Liver (tissue), 3 donors: ENCODE results near the gene CDH4.

ENCODE experiments used
- ATF3 ChIP-seq: IDR thresholded peaks from 2 replicates; pipeline ENCODE4 v1.6.1; 2016; ENCODE audit warnings: antibody characterized with exemption
- JUND ChIP-seq, 2 donors: IDR thresholded peaks; 2 replicates each; pipeline ENCODE4 v1.6.1; 2016; ENCODE audit warnings: antibody characterized with exemption in 2 of 2
- MAX ChIP-seq: IDR thresholded peaks from 2 replicates; pipeline ENCODE4 v1.6.1; 2016; ENCODE audit warnings: antibody characterized with exemption
- NR2F2 ChIP-seq: IDR thresholded peaks from 2 replicates; pipeline ENCODE4 v1.6.1; 2016; ENCODE audit warnings: antibody characterized with exemption
- RAD21 ChIP-seq, 2 donors: IDR thresholded peaks; 2 replicates each; pipeline ENCODE4 v1.6.1; 2016; ENCODE audit warnings: antibody characterized with exemption in 2 of 2, mild to moderate bottlenecking in 2 of 2
- RXRA ChIP-seq, 2 donors: IDR thresholded peaks; 2 replicates each; pipeline ENCODE4 v1.6.1; 2017 to 2018; ENCODE audit warnings: antibody characterized with exemption in 2 of 2, mild to moderate bottlenecking in 1 of 2
- SP1 ChIP-seq: IDR thresholded peaks from 2 replicates; pipeline ENCODE4 v1.6.1; 2018; ENCODE audit warnings: antibody characterized with exemption, mild to moderate bottlenecking
- TAF1 ChIP-seq: conservative IDR thresholded peaks from 2 replicates; pipeline ENCODE4 v1.6.1; 2016; ENCODE audit warnings: antibody characterized with exemption, mild to moderate bottlenecking
- YY1 ChIP-seq: IDR thresholded peaks from 2 replicates; pipeline ENCODE4 v1.6.1; 2016; ENCODE audit warnings: antibody characterized with exemption, mild to moderate bottlenecking
- ZBTB33 ChIP-seq: IDR thresholded peaks from 2 replicates; pipeline ENCODE4 v1.6.1; 2016; ENCODE audit warnings: antibody characterized with exemption
- TF ChIP-seq, protein P1 (sequence below): fragments of 150-350 bp; IDR thresholded peaks from 2 replicates; pipeline ENCODE4 v1.5.1; 2017; ENCODE audit warnings: improper control_type of control experiment, low read depth, low read length; ENCODE audit not compliant: missing input control
- TF ChIP-seq, protein P2 (sequence below): IDR thresholded peaks from 2 replicates; pipeline ENCODE4 v1.6.1; 2016; ENCODE audit warnings: antibody characterized with exemption, mild to moderate bottlenecking
- donor health status: healthy.
- donor health status: healthy.

DNA sequence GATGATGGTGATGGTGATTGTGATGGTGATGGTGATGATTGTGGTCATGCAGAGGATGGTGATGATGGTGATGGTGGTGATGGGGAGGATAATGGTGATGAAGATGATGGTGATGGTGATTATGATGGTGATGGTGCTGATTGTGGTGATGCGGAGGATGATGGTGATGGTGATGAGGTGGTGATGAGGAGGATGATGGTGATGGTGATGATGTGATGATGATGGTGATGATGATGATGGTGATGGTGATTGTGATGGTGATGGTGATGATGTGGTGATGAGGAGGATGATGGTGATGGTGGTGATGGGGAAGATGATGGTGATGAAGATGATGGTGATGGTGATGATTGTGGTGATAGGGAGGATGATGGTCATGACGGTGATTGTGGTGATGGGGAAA, 333.7 kb downstream of the CDH4 start:
- TF ChIP-seq JUND (IDR thresholded peaks at IDR 0.05), result no peak
- TF ChIP-seq, protein P1, sequence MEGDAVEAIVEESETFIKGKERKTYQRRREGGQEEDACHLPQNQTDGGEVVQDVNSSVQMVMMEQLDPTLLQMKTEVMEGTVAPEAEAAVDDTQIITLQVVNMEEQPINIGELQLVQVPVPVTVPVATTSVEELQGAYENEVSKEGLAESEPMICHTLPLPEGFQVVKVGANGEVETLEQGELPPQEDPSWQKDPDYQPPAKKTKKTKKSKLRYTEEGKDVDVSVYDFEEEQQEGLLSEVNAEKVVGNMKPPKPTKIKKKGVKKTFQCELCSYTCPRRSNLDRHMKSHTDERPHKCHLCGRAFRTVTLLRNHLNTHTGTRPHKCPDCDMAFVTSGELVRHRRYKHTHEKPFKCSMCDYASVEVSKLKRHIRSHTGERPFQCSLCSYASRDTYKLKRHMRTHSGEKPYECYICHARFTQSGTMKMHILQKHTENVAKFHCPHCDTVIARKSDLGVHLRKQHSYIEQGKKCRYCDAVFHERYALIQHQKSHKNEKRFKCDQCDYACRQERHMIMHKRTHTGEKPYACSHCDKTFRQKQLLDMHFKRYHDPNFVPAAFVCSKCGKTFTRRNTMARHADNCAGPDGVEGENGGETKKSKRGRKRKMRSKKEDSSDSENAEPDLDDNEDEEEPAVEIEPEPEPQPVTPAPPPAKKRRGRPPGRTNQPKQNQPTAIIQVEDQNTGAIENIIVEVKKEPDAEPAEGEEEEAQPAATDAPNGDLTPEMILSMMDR, result no peak
- no peak for TF ChIP-seq MAX
- TF ChIP-seq RXRA (IDR thresholded peaks at IDR 0.05), result no peak
- TF ChIP-seq, protein P2, sequence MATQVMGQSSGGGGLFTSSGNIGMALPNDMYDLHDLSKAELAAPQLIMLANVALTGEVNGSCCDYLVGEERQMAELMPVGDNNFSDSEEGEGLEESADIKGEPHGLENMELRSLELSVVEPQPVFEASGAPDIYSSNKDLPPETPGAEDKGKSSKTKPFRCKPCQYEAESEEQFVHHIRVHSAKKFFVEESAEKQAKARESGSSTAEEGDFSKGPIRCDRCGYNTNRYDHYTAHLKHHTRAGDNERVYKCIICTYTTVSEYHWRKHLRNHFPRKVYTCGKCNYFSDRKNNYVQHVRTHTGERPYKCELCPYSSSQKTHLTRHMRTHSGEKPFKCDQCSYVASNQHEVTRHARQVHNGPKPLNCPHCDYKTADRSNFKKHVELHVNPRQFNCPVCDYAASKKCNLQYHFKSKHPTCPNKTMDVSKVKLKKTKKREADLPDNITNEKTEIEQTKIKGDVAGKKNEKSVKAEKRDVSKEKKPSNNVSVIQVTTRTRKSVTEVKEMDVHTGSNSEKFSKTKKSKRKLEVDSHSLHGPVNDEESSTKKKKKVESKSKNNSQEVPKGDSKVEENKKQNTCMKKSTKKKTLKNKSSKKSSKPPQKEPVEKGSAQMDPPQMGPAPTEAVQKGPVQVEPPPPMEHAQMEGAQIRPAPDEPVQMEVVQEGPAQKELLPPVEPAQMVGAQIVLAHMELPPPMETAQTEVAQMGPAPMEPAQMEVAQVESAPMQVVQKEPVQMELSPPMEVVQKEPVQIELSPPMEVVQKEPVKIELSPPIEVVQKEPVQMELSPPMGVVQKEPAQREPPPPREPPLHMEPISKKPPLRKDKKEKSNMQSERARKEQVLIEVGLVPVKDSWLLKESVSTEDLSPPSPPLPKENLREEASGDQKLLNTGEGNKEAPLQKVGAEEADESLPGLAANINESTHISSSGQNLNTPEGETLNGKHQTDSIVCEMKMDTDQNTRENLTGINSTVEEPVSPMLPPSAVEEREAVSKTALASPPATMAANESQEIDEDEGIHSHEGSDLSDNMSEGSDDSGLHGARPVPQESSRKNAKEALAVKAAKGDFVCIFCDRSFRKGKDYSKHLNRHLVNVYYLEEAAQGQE, result no peak
- no peak for TF ChIP-seq SP1
- TF ChIP-seq TAF1, result no peak
- no peak for TF ChIP-seq ZBTB33
- TF ChIP-seq YY1, result no peak
- no peak for TF ChIP-seq RAD21 (IDR thresholded peaks at IDR 0.05)
- no peak for TF ChIP-seq ATF3
- no peak for TF ChIP-seq NR2F2
